NOMO-1 (cell line): ENCODE measurements around the gene CLDN5.

Source experiments
- DNase-seq, 2 experiments: peaks; one replicate each; lab custom pipeline; 2025; ENCODE audit not compliant: unreplicated experiment in 2 of 2; lab: John Stamatoyannopoulos, UW

CLDN5 gene

GRCh38 chr22:19524170-19525115, at the start of gene CLDN5:
TSS of gene CLDN5 (minus strand) at chr22:19524410. CDS start at chr22:19524255, 155 bp downstream.
- peak in 1 of 2 experiments; percentile 6 for DNase-seq

GRCh38 chr22:19571995-19572394, 47.8 kb upstream of the CLDN5 start:
- no peak for DNase-seq

- DNase-seq = no peak
These were observed 47.1 kb upstream of the CLDN5 start for GRCh38 chr22:19571207-19571795.

- no peak for DNase-seq
These were observed 45.8 kb upstream of the CLDN5 start for GRCh38 chr22:19569976-19570375.

GRCh38 chr22:19569276-19569640, 45.0 kb upstream of the CLDN5 start:
- no peak for DNase-seq

GRCh38 chr22:19568337-19569275, 44.4 kb upstream of the CLDN5 start:
- no peak for DNase-seq

GRCh38 chr22:19567157-19568009, 43.2 kb upstream of the CLDN5 start:
- no peak for DNase-seq

GRCh38 chr22:19566279-19567156, 42.3 kb upstream of the CLDN5 start:
- DNase-seq = no peak

- DNase-seq = no peak
These were observed 41.4 kb upstream of the CLDN5 start for GRCh38 chr22:19565382-19566278.

GRCh38 chr22:19559956-19560355, 35.7 kb upstream of the CLDN5 start:
- no peak for DNase-seq

GRCh38 chr22:19559324-19559811, 35.2 kb upstream of the CLDN5 start:
- no peak for DNase-seq

GRCh38 chr22:19556963-19557545, 32.8 kb upstream of the CLDN5 start:
- no peak for DNase-seq

- DNase-seq = no peak
These were observed 31.4 kb upstream of the CLDN5 start for GRCh38 chr22:19555651-19556050.

- no peak for DNase-seq
These were observed 30.7 kb upstream of the CLDN5 start for GRCh38 chr22:19554834-19555404.

GRCh38 chr22:19553201-19553600, 29.0 kb upstream of the CLDN5 start:
- DNase-seq = no peak

- no peak for DNase-seq
These were observed 26.2 kb upstream of the CLDN5 start for GRCh38 chr22:19550382-19550781.

- no peak for DNase-seq
These were observed 25.2 kb upstream of the CLDN5 start for GRCh38 chr22:19549428-19549827.
